Medulla oblongata (tissue), 1 donor: ENCODE measurements around the gene KRTAP10-1.
"Not testable (repeated sequence)": the region's sequence is repeated elsewhere in the genome, so short reads cannot be mapped to it uniquely, and the experiment has no call there.

Experiments used
- DNase-seq: peaks from one replicate; pipeline ENCODE4 v3.0.0-alpha.2; 2015; ENCODE audit errors: extremely low spot score

KRTAP10-1 gene

GRCh38 chr21:44571296-44571695 is 31.3 kb upstream of the KRTAP10-1 start:
- DNase-seq, result no peak

GRCh38 chr21:44569861-44570517 is 30.0 kb upstream of the KRTAP10-1 start:
- DNase-seq, result no peak

- DNase-seq, result no peak
Measured at GRCh38 chr21:44568667-44569556, 28.9 kb upstream of the KRTAP10-1 start.

GRCh38 chr21:44568261-44568660 is 28.3 kb upstream of the KRTAP10-1 start:
- DNase-seq, result no peak

DNA sequence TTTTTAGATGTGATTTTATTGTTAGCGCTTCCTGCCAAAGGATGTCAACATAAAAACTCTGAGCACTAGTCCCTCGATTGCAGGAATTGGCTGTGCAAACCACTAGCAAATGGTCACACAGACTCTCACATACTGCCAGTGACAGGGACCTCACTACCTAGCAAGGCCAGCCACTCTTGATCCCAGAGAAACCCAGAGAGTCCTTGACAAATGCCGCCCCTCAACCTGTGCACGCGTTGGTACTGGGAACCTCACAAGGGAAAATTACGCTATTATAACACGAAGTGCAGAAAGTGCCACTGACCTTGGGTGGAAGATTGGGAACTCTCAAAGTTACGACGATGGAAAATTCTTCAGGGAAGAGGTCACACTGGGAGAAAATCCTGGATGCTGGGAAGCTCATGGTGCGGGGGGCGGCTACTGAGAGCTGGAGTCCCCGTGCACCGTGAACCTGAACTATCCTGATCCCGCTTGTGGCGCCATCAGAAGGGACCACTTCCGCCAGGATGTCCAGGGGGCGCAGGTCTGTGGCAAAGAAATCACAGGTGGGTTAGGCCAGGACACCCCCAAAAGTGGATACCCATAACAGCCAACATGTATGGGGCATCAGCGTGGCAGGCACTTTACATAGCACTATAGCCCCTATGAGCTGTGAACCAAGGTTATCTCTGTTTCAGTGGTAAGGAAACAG is 27.6 kb upstream of the KRTAP10-1 start:
- DNase-seq, result no peak

DNA sequence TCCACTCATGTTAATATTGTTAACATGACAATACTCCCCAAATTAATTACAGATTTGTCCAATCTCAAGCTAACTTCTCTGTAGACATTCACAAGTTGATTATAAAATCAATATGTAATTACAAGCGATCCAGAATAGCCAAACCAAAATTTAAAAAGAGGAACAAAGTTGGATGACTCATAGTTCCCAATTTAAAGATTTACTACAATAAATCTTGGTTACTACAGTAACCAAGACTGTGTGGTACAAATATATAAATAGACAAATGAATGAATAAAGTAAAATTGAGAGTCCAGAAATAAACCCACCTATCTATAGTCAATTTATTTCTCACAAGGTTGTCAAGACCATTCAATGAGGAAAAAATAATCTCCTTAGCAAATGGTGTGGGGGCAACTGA is 26.4 kb upstream of the KRTAP10-1 start:
- DNase-seq, result no peak

DNA sequence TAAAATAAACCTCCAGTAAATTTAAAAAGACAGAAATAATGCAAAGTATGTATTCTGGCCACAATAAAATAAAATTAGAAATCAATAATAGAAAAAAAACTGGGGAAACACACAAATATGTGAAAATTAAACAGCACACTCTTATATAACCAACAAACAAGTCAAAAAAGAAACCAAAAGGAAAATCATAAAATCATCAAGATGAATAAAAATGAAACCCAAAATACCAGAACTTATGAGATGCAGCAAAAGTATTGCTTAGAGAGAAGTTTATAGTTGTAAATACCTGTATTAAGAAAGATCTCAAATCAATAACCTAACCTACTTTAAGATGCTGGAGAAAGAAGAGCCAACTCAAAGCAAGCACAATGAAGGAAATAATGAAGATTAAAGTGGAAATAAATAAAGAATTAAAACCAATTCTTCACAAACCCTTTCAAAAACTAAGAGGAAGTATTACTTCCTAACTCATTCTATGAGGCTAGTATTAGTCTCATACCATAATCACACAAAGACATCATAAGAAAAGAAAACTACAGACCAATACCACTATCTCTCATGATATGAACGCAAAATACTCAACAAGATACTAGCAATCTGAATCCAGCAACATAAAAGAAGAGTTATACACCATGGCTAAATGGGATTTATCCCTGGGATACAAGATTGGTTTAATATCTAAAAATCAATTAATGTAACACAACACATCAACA is 25.0 kb upstream of the KRTAP10-1 start:
- DNase-seq, result no peak

DNA sequence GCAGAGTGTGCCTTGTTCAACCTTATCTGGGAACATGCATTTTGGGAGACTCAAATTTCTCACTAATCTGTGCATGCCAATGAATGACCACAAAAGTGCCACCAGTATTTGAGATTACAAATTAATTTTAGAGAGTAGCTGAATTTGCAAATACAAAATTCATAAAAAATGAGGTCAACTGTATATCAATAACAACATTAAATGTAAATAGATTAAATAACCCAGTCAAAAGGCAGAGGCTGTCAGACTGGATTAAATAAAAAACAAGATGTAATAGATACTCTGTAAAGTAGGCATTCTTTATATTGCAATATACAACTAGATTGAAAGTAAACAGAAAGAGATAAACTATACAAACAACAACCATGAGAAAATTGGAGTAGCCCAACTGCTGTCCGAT is 24.1 kb upstream of the KRTAP10-1 start:
- DNase-seq, result no peak

GRCh38 chr21:44558695-44559094 is 18.7 kb upstream of the KRTAP10-1 start, which contains the start of gene KRTAP10-3:
Gene KRTAP10-3 (minus strand): TSS chr21:44558795. CDS start chr21:44558715, 80 bp downstream.
- DNase-seq, result no peak

GRCh38 chr21:44558329-44558675 is 18.3 kb upstream of the KRTAP10-1 start:
- DNase-seq, result not testable (repeated sequence)

GRCh38 chr21:44557491-44558328 is 17.7 kb upstream of the KRTAP10-1 start:
- DNase-seq, result no peak

DNA sequence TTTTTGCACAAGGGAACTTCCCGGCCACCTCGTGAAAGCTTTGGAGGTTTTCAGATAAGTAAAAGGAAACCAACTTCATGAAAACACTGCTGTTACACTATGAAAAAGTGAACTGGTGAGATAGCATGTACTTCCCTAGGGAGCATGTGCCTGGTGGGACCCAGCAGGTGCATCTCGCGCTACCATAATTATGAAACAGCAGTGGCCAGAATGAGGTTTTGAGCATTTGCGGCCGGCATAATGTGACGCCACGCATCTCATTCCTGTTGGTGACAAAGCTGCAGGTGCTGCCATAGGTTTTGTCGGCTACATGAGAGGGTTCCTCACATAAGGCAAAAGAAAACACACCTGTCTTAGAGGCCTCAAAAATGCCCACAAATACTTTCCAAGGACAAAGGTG is 16.9 kb upstream of the KRTAP10-1 start:
- DNase-seq, result no peak

- no peak for DNase-seq
Measured at GRCh38 chr21:44555200-44555875, 15.3 kb upstream of the KRTAP10-1 start.

GRCh38 chr21:44552681-44553080 is 12.7 kb upstream of the KRTAP10-1 start:
- no peak for DNase-seq

DNA sequence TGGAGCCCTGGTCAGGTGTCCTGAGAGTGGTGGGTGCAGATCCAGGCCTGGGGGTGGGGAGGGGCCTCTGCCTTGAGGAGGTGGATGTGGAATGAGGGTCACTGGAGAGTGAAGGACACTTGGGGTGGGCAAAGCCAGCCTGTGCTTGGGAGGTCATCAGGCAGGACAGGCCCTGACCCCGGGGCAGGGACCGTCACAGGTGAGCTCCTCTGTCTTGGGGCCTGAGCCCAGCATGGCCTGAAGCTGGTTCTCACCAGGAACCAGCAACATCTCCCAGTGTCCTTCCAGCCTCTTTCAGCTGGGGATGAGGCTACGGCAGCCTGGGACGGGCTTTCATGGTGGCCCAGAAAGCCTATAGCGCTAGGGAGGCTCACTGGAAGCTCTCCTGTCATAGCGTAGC is 12.1 kb upstream of the KRTAP10-1 start:
- no peak for DNase-seq

GRCh38 chr21:44551340-44551961 is 11.5 kb upstream of the KRTAP10-1 start, which contains the start of gene KRTAP10-2:
Gene KRTAP10-2 (minus strand): TSS chr21:44551505. CDS start chr21:44551458, 47 bp downstream.
- no peak for DNase-seq

DNA sequence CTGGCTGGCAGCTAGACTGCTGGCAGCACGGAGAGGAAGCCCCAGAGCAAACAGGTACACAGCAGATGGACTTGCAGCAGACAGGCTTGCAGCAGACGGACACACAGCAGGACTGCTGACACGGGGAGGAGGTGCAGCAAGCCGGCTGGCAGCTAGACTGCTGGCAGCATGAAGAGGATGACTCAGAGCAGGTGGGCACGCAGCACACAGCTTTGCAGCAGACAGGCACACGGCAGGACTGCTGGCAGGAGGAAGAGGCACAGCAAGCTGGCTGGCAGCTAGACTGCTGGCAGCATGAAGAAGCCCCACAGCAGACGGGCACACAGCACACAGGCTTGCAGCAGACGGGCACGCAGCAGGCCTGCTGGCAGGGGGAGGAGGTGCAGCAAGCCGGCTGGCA is 10.8 kb upstream of the KRTAP10-1 start:
- no peak for DNase-seq

DNA sequence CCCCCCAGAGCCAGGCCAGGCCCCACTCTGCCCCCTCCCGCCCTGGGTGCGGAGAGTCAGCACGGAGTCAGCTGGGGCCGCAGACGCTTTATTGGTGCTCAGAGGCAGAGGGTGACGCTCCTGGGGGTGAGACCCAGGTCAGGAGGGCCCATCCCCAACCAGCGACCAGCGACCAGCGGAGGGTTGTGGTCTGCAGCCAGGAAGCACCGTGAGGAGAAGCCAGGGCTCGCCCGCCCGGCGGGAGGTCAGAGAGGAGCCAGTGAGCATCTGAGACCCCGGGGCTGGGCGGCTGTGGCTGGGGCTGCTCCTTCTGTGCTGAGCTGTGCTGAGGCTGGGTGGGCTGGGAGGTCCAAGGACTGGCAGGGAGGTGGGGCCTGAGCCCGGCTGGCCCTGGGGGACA is 10.3 kb upstream of the KRTAP10-1 start:
- not testable (repeated sequence) for DNase-seq

GRCh38 chr21:44549525-44550211 is 9.7 kb upstream of the KRTAP10-1 start:
- DNase-seq, result no peak
